Superior temporal gyrus (tissue), 1 donor: ENCODE results near the gene HLF.

ENCODE experiments used
- DNase-seq: peaks from one replicate; pipeline ENCODE4 v3.0.0-alpha.2; 2016; ENCODE audit errors: extremely low spot score

Gene HLF, protein sequence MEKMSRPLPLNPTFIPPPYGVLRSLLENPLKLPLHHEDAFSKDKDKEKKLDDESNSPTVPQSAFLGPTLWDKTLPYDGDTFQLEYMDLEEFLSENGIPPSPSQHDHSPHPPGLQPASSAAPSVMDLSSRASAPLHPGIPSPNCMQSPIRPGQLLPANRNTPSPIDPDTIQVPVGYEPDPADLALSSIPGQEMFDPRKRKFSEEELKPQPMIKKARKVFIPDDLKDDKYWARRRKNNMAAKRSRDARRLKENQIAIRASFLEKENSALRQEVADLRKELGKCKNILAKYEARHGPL

DNA sequence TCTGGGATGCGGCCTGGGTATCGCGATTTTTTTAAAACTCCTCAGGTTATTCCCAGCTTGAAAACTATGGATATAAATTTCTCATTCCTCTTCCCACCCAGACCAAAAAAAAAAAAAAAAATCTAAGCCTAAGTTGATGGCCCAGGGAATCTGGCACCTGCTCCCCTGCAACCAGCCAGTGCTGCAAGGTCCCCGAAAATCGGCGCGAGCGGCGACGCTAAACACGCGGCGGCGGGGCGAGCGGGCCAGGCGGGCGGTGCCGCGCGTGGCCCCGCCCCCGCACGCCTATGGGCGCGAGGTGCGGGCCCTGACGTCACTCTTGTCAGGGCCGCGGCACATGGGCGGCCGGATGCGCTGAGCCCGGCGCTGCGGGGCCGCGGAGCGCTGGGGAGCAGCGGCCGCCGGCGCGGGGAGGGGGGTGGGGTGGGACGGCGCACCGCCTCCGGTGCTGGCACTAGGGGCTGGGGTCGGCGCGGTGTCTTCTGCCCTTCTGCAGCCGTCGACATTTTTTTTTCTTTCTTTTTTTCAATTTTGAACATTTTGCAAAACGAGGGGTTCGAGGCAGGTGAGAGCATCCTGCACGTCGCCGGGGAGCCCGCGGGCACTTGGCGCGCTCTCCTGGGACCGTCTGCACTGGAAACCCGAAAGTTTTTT, at the start of gene HLF:
TSS of gene HLF (plus strand) at position 316 of the 654 bp plus-strand sequence. CDS start 525 bp downstream, outside the sequence.
- peak; percentile 92 for DNase-seq

DNA sequence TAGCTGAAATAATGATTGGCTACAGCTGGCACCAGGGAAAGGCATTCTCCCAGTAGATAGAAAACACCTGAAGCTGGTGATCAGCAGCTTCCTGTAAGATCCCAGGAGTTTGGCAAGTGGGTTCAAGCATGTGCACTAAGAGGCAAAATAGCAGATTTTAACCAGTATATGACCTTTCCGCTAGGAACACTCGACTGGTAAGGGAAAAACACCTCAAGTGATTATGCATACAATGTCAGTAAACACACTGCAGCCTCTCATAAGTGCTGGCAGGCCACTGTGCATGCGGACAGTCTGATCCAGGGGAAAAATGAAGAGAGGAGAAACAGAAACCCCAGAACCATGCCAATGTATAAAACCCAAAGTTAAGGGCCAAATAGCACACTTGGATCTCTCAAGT, 49.0 kb upstream of the HLF start:
- no peak for DNase-seq

DNA sequence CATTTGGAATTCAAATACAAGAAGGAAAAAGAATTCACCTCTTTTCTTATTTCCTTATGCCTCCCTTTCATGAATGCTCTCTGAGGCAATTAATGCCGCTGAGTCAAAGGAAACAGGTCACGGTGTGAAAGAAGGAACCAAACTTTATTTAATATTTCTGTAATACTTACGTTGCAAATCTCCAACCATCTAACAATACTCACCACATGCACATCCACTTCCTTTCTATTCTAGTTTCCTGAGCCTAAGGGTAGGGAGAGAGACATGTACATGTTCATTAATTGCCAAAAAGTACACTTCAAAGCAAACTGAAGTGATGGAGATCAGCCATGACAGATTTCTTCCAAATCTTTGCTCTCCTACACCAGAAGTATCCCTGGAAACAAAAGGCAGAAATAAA, 47.9 kb upstream of the HLF start:
- DNase-seq, result no peak

DNA sequence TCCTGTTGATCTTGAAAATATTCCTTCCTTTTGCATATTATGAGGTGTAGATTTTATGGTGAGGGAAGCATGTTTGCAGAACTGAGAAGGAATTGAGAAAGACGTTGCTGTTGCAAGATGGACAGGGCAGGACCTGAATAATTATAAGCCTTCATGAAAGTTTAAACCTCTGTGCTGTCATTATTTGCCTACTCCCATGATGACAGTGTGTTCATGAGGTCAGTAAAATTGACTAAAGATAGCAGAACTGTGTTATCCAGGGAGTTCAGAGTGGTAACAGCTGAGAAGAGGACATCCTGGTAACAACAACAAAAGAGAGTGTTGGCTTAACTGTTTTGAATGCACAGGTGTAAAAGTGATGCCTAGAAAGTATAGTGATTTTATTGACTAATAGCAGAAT, 45.3 kb upstream of the HLF start:
- DNase-seq, result no peak

DNA sequence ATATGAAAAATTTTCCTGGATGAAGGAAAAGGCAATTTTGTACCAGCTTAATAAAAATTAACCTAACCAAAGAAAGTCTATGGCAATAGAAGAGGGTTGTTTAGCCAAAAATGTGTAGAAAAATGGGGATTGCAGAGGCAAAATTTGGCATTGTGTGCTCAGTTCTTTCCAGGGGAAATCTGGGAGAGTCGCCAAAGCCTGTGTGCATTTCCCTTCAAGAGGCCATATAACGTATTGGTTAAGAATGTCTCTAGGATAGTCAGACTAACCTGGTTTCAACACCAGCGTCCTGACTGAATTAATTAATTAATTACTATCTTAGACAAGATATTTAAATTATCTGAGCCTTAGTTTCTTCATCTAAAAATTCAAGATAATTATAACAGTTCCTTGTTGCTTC, 44.8 kb upstream of the HLF start:
- DNase-seq, result no peak

DNA sequence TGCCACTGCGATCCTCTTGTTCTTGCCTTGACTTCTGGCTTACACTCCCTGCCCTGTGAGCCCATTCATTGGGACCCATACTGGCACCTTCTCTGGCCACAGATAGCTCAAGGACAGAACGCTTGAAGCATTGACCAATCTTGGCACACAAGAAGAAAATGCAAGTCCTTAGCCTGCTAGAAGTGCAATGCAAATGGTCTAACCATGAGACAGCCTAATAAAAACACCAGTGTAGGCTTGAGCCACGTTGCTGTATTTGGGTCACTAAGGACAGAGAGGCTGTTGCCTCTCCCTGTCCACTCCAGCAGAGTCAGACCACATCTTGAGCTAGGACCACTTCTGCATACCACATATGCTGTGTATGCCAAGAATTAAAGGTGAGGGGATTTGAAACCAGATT, 41.2 kb upstream of the HLF start:
- no peak for DNase-seq

DNA sequence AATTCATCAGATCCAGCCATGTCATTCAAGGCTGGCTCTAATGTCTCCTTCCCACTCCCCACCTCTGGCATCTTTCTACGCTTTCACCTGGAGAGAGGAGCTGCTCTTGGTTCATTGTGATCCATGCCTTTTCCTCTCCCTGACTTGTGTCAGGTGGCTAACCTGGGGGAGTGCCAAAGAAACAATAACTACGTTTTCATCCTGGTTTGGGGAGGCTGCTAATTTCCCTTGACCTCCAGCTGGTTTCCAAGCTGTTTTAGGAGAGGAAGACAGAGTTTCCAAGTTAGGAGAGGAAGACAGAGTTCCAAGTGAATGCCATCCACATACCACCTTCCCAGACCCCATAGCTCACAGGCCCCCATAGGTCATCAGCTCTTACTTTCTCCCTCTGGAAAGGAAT, 40.0 kb upstream of the HLF start:
- DNase-seq, result no peak

DNA sequence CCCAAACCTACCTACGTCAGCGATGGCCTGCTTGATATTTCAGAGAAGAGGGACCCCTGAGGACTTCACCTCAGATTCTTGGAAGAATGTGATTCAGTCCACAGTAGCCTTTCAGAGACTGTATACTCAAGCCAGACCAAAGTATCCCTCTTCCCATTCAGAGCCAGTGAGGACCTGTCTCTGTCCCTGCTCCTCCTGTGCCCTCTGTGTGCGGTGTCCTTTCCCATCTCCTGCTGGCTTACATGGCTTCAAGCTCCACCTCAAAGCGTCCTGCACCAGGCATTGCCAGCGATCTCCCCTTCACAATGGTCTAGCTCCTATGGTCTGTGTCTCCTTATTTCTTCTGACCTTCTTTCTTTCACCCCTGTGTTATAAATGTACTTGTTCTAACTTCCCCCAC, 39.5 kb upstream of the HLF start:
- DNase-seq, result no peak

DNA sequence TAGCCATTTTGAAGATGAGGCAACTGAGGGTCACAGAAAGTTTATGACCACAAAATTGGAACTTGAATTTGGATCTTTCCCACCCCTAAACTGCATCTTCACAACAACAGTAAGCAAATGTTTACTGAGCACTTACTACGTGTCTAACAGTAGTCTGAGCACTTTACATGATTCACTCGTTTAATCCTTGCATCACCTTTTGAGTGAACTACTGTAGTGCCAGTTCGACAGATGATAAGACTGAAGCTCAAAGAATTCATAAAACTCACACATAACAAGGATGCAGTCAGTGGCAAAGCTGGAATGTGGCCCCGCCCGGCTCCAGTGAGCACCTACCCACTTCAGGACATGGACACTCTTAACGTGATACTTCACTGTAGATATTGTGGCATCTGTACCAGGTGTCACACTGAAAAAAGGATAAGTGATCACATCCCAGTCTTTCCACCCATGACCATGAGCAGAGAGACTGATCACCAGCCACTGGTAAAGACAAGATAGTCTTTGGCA, 36.0 kb upstream of the HLF start:
- DNase-seq, result no peak

DNA sequence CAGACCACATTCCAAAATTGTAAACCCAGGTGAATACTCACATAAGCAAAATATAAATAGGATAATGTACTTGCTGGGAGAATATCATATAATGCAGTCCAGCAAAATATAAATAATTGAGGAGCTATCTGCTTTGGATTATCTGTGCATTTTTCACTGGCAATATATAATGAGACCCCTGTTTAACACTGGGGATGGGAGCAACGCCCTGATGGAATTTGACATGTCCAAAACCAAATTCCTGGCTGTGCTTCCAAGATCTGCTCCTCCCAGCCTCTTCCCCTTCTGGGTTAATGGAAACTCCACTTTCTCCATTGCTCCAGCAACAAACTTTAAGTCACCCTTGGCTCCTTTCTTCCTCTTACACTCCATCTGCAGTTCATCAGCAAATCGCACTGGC, 35.5 kb upstream of the HLF start:
- DNase-seq, result no peak

DNA sequence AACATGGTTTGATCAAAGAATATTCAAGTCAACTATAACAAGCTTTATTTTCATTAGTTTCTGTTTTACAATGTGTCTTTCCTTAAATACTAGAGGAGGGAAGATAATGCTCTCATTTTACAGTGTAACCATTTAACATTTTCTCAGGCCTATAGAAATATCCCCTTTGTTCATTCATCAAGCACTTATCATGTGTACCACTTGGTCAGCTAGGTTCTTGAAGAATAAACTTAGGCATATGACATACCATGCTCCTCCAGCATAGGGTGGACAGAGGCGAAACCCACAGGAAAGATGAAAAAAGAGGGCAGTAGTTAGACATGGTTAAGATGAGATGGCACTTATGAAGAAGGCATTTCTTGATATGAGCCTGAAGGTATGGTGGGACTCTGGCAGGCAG, 34.0 kb upstream of the HLF start:
- no peak for DNase-seq

DNA sequence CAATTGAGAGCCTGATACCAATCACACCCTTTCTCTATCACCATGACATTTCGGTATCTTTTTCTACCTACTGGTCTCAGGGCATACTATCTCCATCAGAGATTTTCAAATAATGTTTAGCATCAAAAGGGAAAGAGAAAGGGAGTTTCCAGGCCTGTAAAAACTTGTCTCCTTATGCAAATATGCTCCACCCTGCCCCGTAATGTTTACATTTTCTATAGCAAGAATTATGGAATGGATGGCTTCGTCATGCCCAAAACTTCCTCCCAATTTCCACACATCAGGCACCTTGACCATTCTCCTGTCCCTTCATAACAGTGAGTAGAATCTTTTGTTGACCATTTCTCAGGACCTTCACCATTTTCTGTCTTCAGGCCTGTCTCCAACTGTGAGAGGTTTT, 30.9 kb upstream of the HLF start:
- no peak for DNase-seq

DNA sequence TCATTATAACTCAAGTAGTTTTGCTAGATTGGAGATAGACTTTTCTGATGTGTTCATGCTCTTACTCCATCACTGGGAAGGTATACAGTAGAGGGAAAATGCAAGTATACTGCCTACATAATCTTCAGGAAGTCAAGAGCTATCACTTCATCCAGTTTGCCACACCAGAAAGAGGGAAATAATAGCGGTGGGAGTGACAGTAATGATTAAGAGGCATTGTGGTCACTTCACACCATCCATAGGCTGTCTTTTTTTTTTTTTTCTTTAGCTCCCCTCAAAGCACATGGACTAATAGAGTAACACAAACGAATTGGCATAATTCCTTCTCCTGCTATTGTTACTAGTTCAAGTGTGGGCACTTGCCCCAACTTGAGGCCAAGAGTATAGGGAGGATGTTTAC, 28.4 kb upstream of the HLF start:
- DNase-seq, result no peak

DNA sequence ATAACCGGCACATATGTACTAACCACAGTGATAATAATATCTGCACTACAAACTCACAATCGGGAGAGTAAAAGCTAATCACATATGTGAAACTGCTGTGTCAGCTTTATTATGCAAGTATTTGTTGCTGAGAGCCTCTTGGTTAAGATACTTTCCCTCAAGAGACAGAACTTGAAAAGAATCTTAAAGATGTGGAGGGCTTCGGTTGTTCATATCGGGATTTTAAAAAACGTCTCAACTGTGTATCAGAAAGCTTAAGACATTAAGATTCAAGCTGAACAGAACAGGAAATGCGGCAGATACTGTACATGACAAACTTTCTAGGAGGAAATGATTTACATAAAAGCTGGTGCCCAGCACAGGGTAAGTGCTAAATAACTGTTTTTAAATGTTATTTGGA, 27.5 kb upstream of the HLF start:
- peak; percentile 53 for DNase-seq

DNA sequence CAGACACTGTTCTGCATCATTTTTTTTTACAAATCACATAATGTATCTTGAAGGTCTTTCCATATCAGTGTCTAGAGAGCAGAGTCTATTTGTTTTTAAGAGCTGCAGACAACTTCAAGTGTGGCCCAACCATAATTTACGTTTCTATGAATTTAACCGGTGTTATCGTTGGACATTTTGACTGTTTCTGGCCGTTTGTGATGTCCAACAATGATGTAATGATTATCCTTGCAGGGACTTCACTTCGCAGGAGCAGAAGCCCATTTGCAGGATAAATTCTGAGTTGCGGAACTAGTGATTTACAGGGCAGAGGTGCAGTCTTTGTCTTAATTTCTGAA, 26.9 kb upstream of the HLF start:
- DNase-seq, result no peak

DNA sequence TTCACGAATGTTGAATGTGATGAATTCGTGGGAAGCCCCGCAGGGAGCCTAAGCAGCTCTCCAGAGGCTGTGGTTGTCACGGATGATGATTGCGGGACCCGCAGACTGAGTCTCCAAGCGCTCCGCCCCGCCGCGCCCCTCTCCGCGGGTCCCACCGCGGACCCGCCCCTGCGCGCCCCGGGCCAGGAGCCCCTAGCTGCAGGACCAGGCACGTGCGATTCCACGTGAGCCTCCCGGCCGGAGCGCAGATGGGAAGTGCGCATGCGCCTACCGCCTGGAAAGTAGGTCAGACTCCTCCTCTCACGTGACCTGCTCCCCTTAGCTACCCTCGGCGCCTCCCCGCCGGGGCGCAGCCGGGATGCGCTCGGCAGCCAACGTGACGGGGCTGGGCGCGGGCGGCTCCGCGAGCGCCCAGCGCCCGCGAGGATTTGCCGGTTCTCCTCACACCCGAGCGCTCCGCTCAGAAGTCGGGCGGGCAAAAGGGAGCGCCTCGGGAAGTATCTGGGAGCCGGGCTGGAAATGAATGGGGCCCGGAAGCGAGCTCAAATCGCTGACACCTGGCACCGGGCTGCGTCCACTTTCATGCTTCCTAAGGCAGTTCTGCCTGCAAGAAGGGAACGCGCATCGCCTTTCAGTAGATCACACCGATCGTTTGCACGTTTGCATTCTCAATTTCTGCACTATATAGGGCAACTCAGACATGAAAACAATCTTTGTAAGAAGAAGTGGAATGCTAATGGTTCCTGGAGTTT, 26.4 kb upstream of the HLF start:
- peak; percentile 98 for DNase-seq

DNA sequence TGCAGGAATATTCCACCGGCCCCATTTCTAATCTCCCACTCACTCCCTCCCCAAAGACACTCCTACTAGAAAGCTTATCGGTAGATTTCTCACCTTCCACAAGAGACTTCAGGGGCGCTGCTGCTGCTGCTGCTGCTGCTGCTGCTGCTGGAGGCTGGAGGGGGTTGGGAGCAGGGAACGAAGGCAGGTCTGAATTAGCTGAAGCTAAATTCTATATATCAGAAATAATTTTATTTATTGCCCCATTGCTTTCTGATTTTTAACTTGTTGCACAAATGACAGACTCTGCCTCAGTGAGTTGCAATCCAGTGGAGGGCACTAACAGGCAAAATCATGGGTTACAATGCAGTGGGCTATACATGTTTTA, 25.8 kb upstream of the HLF start:
- DNase-seq, result no peak

DNA sequence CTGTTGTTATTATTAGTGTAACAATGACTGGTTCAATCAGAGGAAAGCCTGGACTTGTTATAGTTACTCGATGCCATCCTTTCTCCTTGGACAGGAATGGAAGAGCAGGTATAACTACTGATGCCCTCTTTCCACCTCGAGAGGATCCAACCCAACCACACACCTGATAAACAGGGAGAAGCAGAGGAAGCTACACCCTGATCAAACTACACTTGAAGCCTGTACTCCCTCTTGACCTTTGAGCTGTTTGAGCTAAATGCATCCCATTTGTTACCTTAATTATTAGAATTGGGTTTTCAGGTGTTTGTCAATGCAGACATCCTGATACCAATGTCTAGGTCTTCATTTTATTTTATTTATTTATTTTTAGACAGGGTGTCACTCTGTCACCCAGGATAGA, 23.7 kb upstream of the HLF start:
- no peak for DNase-seq

DNA sequence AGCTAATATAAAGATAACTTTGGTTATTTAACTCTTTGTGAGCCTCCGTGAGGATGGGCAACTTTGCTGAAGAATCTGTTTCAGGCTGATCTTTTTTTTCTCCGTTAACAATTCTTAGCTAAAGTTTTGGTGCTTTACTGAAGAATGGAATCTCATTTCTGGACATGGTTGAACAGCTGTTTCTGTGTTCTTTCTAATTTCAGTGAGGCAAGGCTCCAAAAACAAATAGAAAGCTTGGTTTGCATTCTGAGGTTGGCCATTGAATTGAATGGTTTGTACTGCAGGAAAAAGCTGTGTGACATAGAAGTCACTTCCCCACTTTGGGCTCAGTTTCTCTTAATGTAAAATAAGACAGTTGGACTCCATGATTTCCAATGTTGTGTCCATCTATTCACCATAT, 22.3 kb upstream of the HLF start:
- peak; percentile 46 for DNase-seq

DNA sequence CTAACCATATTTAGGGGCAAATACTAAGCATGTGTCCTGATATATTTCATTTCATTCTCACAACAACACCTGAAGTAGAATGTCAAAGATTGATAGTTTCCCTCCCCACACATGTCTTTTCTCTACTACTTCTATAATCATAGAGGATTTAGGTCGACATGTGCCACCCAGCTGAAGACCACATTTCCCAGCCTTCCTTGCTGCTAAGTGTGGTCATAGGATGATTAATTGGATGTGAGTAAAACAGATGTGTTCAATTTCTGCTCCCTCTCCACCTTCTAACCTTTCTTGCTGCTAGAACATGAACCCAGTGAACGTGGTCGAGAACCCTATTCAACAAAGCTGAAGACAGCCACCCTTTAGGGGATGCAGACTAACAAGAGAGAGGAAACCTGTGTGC, 18.8 kb upstream of the HLF start:
- DNase-seq, result no peak

DNA sequence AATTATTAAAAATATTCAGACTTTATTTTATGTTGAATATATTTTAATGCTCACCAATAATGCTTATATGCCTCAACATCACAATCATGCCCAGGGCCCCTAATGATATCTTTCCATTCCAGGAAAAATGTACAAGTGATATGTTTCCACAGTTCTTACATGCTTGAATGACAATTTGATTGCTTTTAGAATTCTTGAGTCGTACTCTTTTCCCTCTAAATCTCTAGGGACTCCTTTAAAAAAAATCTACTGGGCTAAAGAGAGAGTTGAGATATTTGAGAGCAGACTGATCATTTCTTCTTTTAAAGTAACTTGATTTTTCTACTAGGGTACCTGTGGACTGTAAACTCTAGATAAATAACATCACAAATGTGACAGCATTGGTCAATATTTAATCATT, 18.2 kb upstream of the HLF start:
- DNase-seq, result no peak

DNA sequence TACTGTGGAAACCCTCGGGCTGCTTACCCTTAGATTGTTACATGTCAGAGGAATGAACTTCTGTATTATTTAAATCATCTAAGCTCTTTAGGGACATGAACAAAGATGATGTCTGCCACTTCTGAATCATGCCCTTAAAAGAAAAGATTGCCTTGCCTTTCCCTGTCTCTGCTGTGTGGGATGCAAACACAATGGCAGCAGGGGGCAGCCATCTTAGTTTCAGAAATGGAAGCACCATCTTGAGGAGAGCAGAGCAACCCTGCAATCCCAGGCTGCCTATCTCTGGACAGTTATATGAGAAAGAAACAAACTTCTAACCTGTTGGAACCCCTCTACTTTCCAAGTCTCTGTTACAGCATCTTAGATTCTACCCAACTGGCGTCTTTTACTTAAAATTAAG, 16.7 kb upstream of the HLF start:
- no peak for DNase-seq

DNA sequence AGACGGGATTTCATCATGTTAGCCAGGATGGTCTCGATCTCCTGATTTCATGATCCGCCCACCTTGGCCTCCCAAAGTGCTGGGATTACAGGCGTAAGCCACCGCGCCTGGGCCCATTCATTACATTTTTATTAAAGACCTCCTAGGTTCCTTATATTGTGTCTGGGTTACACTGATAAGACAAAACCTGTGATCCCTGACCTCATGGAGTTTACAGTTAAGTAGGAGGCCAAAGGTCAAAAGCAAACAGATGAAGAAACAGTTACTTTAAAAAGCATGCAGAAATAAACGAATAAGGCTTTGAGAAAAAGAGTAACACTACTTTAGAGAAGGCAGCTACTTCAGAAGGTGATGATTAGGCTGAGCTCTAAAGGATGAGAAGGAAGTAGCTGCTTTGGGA, 14.9 kb upstream of the HLF start:
- DNase-seq, result no peak
